RWPE2 (cell line): ENCODE measurements around the gene FXYD7.

Source experiments
- ATAC-seq: fragments of 200-7000 bp; cut with Tn5 transposase; 3 replicates; pipeline ENCODE4 v1.9.1; 2021; ENCODE audit warnings: low read depth
- DNase-seq: peaks from one replicate; pipeline ENCODE4 v3.0.0-alpha.2; 2020; ENCODE audit warnings: low spot score
- H3K27ac ChIP-seq: fragments of 450-650 bp; 2 replicates; pipeline ENCODE4 v1.5.1; 2017; ENCODE audit warnings: mild to moderate bottlenecking; ENCODE audit not compliant: poor library complexity, severe bottlenecking
- H3K27me3 ChIP-seq: fragments of 250-450 bp; sonication (Bioruptor Pico); 2 replicates; pipeline ENCODE4 v1.5.1; 2021; ENCODE audit warnings: mild to moderate bottlenecking, moderate library complexity; ENCODE audit not compliant: insufficient read depth, poor library complexity, severe bottlenecking
- H3K36me3 ChIP-seq: fragments of 250-450 bp; sonication (Bioruptor Pico); 2 replicates; pipeline ENCODE4 v1.5.1; 2020; ENCODE audit warnings: low read depth, mild to moderate bottlenecking, moderate library complexity
- H3K4me1 ChIP-seq: fragments of 250-450 bp; sonication (Bioruptor Pico); 2 replicates; pipeline ENCODE4 v1.5.1; 2021; ENCODE audit warnings: mild to moderate bottlenecking, moderate library complexity; ENCODE audit not compliant: insufficient read depth, poor library complexity, severe bottlenecking
- H3K4me3 ChIP-seq: fragments of 250-450 bp; sonication (Bioruptor Pico); 2 replicates; pipeline ENCODE4 v1.5.1; 2021; ENCODE audit warnings: mild to moderate bottlenecking, moderate library complexity; ENCODE audit not compliant: severe bottlenecking
- H3K9me3 ChIP-seq: fragments of 250-450 bp; sonication (Bioruptor Pico); 2 replicates; pipeline ENCODE4 v1.5.1; 2021; ENCODE audit warnings: mild to moderate bottlenecking, moderate library complexity; ENCODE audit not compliant: severe bottlenecking
- TF ChIP-seq, protein P1 (sequence below): fragments of 450-650 bp; IDR thresholded peaks from one replicate; pipeline ENCODE4 v1.5.1; 2017; ENCODE audit warnings: mild to moderate bottlenecking, moderate library complexity; ENCODE audit not compliant: poor library complexity, severe bottlenecking

The FXYD7 gene

GRCh38 chr19:35125270-35125717 is 17.8 kb upstream of the FXYD7 start:
- no peak overlapping the region for H3K4me3 ChIP-seq
- H3K36me3 ChIP-seq, result peaks cover 31% of the 10 kb centered on the region
- peak overlapping the region; percentile 92 for H3K27ac ChIP-seq
- H3K27me3 ChIP-seq, result no peaks in the 10 kb centered on the region
- ATAC-seq, result no peak
- no peak for DNase-seq
- H3K4me1 ChIP-seq, result peaks cover 52% of the 10 kb centered on the region
- no peaks in the 10 kb centered on the region for H3K9me3 ChIP-seq
- TF ChIP-seq, protein P1, sequence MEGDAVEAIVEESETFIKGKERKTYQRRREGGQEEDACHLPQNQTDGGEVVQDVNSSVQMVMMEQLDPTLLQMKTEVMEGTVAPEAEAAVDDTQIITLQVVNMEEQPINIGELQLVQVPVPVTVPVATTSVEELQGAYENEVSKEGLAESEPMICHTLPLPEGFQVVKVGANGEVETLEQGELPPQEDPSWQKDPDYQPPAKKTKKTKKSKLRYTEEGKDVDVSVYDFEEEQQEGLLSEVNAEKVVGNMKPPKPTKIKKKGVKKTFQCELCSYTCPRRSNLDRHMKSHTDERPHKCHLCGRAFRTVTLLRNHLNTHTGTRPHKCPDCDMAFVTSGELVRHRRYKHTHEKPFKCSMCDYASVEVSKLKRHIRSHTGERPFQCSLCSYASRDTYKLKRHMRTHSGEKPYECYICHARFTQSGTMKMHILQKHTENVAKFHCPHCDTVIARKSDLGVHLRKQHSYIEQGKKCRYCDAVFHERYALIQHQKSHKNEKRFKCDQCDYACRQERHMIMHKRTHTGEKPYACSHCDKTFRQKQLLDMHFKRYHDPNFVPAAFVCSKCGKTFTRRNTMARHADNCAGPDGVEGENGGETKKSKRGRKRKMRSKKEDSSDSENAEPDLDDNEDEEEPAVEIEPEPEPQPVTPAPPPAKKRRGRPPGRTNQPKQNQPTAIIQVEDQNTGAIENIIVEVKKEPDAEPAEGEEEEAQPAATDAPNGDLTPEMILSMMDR, result no peak

- Histone ChIP-seq H3K4me1 (peaks cover 45% of the 10 kb centered on the region), H3K27ac (no peak overlapping the region)
- ATAC-seq, result no peak
Measured at GRCh38 chr19:35125749-35126623, 17.1 kb upstream of the FXYD7 start.

DNA sequence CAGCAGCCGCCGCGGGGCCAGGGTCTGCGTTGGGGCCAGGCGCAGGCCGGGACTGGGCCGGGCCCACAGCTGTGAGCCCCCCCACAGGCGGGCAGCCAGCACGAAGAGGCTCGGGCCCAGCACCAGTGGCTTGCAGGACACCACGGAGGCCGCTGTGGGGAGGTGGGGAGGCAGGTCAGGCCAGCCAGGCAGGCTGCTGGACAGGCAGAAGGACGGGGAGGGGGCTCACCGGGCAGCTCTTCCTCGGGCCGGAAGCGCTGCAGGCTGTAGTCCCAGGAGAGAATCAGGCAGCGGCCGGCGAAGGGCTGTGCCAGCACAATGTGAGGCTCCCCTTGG is 16.5 kb upstream of the FXYD7 start:
- H3K4me3 ChIP-seq, result no peak overlapping the region
- ATAC-seq (no peak), DNase-seq (no peak)
- H3K9me3 ChIP-seq, result no peaks in the 10 kb centered on the region
- no peak overlapping the region for H3K27ac ChIP-seq
- H3K27me3 ChIP-seq, result no peaks in the 10 kb centered on the region
- TF ChIP-seq, protein P1, result no peak
- H3K4me1 ChIP-seq, result peaks cover 39% of the 10 kb centered on the region
- peaks cover 20% of the 10 kb centered on the region for H3K36me3 ChIP-seq

More at GRCh38 chr19:35125749-35126623, 17.1 kb upstream of the FXYD7 start:
- H3K4me3 ChIP-seq, result no peak overlapping the region
- TF ChIP-seq, protein P1, result no peak
- H3K36me3 ChIP-seq, result peaks cover 26% of the 10 kb centered on the region
- H3K27me3 ChIP-seq, result no peaks in the 10 kb centered on the region
- H3K9me3 ChIP-seq, result no peaks in the 10 kb centered on the region
- DNase-seq, result no peak

DNA sequence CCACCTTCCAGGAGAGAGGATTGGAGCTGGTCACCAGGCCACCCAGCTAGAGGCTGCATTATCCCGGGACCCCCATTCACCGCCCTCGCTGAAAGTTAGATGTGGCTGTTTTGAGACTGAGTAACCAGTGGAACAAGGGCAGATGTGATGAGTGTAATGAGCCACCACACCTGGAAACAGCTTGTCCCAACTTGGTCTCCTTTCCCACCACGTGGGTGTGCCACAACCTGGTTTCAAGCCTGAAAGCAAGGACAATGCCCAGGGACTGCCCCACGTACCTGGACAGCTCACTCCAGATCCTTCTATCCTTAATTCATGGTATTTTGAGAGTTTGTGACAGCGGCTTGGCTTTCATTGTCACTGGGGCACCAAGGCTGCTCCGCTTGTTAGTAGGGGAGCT is 15.2 kb upstream of the FXYD7 start:
- Histone ChIP-seq H3K9me3 (no peaks in the 10 kb centered on the region), H3K27ac (no peak overlapping the region), H3K27me3 (no peaks in the 10 kb centered on the region), H3K4me1 (peaks cover 26% of the 10 kb centered on the region), H3K4me3 (no peak overlapping the region), H3K36me3 (peaks cover 8% of the 10 kb centered on the region; the same call in 1 of the 2 replicates)
- TF ChIP-seq, protein P1, result no peak
- DNase-seq, result no peak
- no peak for ATAC-seq
